GM23338 (cell line): ENCODE measurements around the gene CYSTM1.

Experiments
- CREB1 ChIP-seq: fragments of 250-450 bp; sonication (Bioruptor Pico); IDR thresholded peaks from 2 replicates; pipeline ENCODE4 v1.5.0; 2020; ENCODE audit warnings: low read depth, mild to moderate bottlenecking, moderate library complexity
- CTCF ChIP-seq, 2 experiments: fragments of 200-600 bp in 1 of 2; sonication (generic) in 1 of 2; conservative IDR thresholded peaks; 2 replicates each; pipeline versions ENCODE4 v1.5.1 to v1.6.1; 2016 to 2017; ENCODE audit warnings: antibody characterized with exemption in 2 of 2, low read depth in 2 of 2, mild to moderate bottlenecking in 2 of 2, moderate library complexity in 1 of 2
- NANOG ChIP-seq: IDR thresholded peaks from 2 replicates; pipeline ENCODE4 v1.6.1; 2016; ENCODE audit warnings: antibody characterized with exemption, borderline replicate concordance
- TF ChIP-seq, protein P1 (sequence below): IDR thresholded peaks from one replicate; pipeline ENCODE4 v1.6.1; 2018; ENCODE audit warnings: antibody characterized with exemption; ENCODE audit not compliant: unreplicated experiment

GRCh38 chr5:140166911-140167310 lies 8.1 kb upstream of the CYSTM1 start:
- no peak for TF ChIP-seq CTCF (conservative IDR thresholded peaks at IDR 0.05; ENCODE audit: low read depth in 2 of 2)
- TF ChIP-seq CREB1, result no peak
- no peak for TF ChIP-seq NANOG
- TF ChIP-seq, protein P1, sequence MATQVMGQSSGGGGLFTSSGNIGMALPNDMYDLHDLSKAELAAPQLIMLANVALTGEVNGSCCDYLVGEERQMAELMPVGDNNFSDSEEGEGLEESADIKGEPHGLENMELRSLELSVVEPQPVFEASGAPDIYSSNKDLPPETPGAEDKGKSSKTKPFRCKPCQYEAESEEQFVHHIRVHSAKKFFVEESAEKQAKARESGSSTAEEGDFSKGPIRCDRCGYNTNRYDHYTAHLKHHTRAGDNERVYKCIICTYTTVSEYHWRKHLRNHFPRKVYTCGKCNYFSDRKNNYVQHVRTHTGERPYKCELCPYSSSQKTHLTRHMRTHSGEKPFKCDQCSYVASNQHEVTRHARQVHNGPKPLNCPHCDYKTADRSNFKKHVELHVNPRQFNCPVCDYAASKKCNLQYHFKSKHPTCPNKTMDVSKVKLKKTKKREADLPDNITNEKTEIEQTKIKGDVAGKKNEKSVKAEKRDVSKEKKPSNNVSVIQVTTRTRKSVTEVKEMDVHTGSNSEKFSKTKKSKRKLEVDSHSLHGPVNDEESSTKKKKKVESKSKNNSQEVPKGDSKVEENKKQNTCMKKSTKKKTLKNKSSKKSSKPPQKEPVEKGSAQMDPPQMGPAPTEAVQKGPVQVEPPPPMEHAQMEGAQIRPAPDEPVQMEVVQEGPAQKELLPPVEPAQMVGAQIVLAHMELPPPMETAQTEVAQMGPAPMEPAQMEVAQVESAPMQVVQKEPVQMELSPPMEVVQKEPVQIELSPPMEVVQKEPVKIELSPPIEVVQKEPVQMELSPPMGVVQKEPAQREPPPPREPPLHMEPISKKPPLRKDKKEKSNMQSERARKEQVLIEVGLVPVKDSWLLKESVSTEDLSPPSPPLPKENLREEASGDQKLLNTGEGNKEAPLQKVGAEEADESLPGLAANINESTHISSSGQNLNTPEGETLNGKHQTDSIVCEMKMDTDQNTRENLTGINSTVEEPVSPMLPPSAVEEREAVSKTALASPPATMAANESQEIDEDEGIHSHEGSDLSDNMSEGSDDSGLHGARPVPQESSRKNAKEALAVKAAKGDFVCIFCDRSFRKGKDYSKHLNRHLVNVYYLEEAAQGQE, result no peak
